IPS-20b (cell line): ENCODE data around the gene CENPK.
"Not testable (repeated sequence)": the region's sequence is repeated elsewhere in the genome, so short reads cannot be mapped to it uniquely, and the experiment has no call there.

Experiments
- H3K27ac ChIP-seq: one replicate; pipeline ENCODE4 v1.5.1; 2013; ENCODE audit warnings: low read length
- H3K27me3 ChIP-seq: 2 replicates; pipeline ENCODE4 v1.6.1; 2013; ENCODE audit warnings: mild to moderate bottlenecking, low read length, inconsistent platforms; ENCODE audit not compliant: insufficient read depth
- H3K36me3 ChIP-seq: 2 replicates; pipeline ENCODE4 v1.6.1; 2013; ENCODE audit warnings: low read depth, mild to moderate bottlenecking, inconsistent platforms, low read length, moderate library complexity; ENCODE audit not compliant: insufficient read depth
- H3K4me1 ChIP-seq: 2 replicates; pipeline ENCODE4 v1.6.1; 2013; ENCODE audit warnings: mild to moderate bottlenecking, control low read depth, inconsistent platforms, low read length, moderate library complexity; ENCODE audit not compliant: insufficient read depth
- H3K4me3 ChIP-seq: 2 replicates; pipeline ENCODE4 v1.5.1; 2013; ENCODE audit warnings: mild to moderate bottlenecking, low read length, inconsistent platforms
- H3K9ac ChIP-seq: 2 replicates; pipeline ENCODE4 v1.6.1; 2013; ENCODE audit warnings: low read depth, mild to moderate bottlenecking, inconsistent platforms, low read length, moderate library complexity
- H3K9me3 ChIP-seq: 2 replicates; pipeline ENCODE4 v1.6.1; 2013; ENCODE audit warnings: mild to moderate bottlenecking, low read depth, low read length, inconsistent platforms; ENCODE audit not compliant: insufficient read depth

CENPK gene

GRCh38 chr5:65489119-65489518 lies 73.8 kb downstream of the CENPK start:
- no peak overlapping the region for H3K9ac ChIP-seq
- H3K27ac ChIP-seq: no peak overlapping the region
- H3K36me3 ChIP-seq: no peaks in the 10 kb centered on the region
- H3K27me3 ChIP-seq: no peaks in the 10 kb centered on the region
- no peaks in the 10 kb centered on the region for H3K9me3 ChIP-seq
- no peak overlapping the region for H3K4me3 ChIP-seq
- H3K4me1 ChIP-seq: no peaks in the 10 kb centered on the region

DNA sequence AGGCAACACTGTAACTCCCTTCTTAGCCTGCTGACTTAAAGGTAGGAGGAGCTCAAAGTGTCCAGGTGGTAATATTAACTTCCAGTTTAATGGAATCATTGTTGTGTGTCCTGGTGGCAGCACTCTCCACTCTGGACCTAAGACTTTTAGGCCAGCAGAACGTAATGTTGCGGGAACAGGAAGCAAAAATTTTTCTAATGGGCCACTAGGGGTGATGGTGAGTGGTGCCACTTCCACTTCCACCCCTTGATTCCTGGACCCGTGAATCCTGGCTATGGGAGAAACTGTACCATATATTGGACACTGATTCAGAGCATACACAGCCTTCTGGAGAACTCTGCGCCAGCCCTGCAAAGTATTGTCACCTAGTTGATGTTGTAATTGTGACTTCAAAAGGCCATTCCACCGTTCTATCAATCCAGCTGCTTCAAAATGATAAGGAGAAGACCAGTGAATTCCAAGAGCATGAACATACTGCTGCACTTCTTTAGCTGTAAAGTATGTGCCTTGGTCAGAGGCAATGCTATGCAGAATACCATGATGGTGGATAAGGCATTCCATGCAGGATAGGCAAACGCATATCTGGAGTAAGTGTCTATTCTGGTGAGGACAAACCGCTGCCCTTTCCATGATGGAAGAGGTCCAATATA lies 74.8 kb downstream of the CENPK start:
- not testable (repeated sequence) for H3K4me3 ChIP-seq, H3K27me3 ChIP-seq, H3K27ac ChIP-seq, H3K4me1 ChIP-seq, H3K9ac ChIP-seq, H3K9me3 ChIP-seq, H3K36me3 ChIP-seq

DNA sequence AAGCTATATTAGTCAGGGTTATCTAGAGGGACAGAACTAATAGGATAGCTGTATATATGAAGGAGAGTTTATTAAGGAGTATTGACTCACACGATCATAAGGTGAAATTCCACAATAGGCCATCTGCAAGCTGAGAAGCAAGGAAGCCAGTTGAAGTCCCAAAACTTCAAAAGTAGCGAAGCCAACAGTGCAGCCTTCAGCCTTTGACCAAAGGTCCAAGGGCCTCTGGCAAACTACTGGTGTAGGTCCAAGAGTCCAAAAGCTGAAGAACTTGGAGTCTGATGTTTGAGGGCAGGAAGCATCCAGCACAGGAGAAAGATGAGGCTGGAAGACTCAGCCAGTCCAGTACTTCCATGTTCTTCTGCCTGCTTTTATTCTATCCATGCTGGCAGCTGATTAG lies 76.2 kb downstream of the CENPK start:
- not testable (repeated sequence) for H3K4me3 ChIP-seq, H3K36me3 ChIP-seq, H3K27me3 ChIP-seq, H3K9me3 ChIP-seq, H3K4me1 ChIP-seq, H3K9ac ChIP-seq, H3K27ac ChIP-seq

- H3K36me3 ChIP-seq: no peaks in the 10 kb centered on the region
- no peak overlapping the region for H3K4me3 ChIP-seq
- H3K9ac ChIP-seq: no peak overlapping the region
- H3K27ac ChIP-seq: no peak overlapping the region
- peaks cover 14% of the 10 kb centered on the region; the same call in 1 of the 2 replicates for H3K4me1 ChIP-seq
- H3K9me3 ChIP-seq: no peaks in the 10 kb centered on the region
- peaks cover 5% of the 10 kb centered on the region; the same call in 1 of the 2 replicates for H3K27me3 ChIP-seq
These were observed 77.6 kb downstream of the CENPK start for GRCh38 chr5:65485405-65485804.

DNA sequence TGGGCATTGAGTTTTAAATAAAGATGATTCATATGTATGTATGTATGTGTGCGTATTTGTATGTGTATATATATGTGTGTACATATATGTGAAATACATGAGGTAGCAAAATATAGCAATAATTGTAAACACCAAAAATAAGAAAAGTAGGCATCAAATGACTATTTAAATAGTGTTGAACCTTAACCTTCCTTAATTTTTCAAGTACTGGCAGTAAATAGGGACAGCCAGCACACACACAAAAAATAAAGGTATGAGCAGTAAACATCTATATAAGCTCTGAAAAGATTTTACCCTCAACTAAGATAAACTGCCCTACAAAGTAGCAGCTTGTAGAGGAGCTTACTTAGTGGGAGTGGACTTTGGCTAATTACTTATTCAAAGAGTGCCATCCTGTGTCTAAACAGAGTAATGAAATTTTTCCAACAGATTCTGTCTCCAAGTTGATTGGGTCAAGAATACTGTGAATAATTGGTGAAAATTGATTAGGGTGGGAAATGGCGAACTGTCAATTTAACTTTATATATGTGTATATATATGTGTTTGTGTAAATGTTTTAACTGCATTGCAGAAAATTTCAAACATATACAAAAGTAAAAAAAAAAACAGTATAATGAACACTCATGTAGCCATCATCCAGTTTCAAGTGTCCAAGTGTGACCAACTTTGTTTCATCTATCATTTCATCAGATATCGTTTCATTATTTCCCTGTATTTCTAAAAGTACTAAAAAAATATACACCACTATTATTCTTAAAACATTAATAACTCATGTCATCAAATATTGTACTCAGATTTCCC lies 79.2 kb downstream of the CENPK start:
- Histone ChIP-seq H3K27ac (no peak overlapping the region), H3K36me3 (no peaks in the 10 kb centered on the region), H3K27me3 (peaks cover 16% of the 10 kb centered on the region; the same call in 1 of the 2 replicates), H3K4me3 (peak overlapping the region; percentile 80), H3K9ac (peak overlapping the region; percentile 79; the same call in 1 of the 2 replicates), H3K4me1 (peaks cover 25% of the 10 kb centered on the region; the same call in 1 of the 2 replicates), H3K9me3 (no peaks in the 10 kb centered on the region)

DNA sequence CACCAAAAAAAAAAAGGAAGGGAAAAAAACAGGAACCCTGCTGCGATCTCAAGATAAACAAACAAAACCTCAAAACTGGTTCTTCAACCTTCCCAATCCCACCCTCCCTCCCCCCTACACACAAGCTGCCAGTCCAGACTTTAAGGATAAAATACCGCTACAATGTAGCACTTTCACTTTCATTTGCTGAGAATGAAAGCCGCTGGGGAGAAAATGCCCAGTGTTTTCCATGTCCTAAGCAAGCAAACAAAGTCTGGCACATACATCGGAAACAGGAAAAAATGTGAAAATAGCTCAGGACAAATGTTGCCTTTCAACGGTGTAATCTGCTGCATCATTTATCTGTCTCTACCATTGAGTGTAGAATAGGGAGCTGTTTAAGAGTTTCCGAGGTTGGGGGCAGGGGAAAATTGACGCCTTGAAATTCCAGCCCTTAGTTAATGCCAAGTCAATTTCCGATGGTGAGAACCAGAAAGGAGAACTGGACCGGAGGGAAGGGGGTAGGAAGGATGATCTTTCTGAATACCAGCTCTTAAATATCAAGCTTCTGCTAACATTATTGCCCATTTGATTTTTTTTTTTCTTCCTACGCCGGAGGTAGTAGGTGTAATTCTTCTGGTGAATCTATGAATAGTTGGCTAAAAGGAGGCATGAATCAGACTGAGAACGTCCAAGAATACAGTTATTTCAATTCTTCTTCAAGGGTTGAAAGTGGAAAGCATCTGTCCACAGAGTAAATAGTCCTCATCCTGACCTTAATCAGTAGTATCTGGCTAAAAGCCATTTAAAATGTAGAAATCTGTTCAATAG lies 80.0 kb downstream of the CENPK start:
- Histone ChIP-seq H3K27me3 (peaks cover 16% of the 10 kb centered on the region; the same call in 1 of the 2 replicates), H3K4me3 (peak overlapping the region; percentile 80), H3K27ac (peak overlapping the region; percentile 25), H3K9ac (peak overlapping the region; percentile 79; the same call in 1 of the 2 replicates), H3K4me1 (peaks cover 25% of the 10 kb centered on the region; the same call in 1 of the 2 replicates), H3K36me3 (no peaks in the 10 kb centered on the region), H3K9me3 (no peaks in the 10 kb centered on the region)

DNA sequence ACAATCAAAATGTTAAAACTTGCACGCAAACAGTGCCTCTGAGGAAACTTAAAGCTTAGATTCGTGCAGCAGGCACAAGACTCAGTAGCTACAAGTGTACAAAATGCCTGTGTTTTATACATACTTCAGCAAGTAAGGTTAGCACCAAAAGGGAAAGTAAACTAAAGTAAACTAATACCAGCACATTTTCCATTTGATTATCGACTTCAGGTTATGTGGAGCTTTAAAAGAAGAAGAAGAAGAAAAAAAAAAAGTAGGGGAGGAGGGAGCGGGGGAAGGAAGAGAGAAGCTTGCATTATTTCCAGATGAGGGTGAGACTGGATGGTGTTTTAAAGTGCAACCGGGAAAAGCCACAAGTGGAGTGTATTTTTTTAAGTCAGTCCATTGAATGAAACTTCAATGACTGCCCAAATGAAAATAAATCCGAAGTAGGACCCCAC lies 80.7 kb downstream of the CENPK start:
- Histone ChIP-seq H3K9me3 (no peaks in the 10 kb centered on the region), H3K4me3 (peak overlapping the region; percentile 80), H3K4me1 (peaks cover 25% of the 10 kb centered on the region; the same call in 1 of the 2 replicates), H3K27ac (no peak overlapping the region), H3K27me3 (peaks cover 16% of the 10 kb centered on the region; the same call in 1 of the 2 replicates), H3K9ac (peak overlapping the region; percentile 79; the same call in 1 of the 2 replicates), H3K36me3 (no peaks in the 10 kb centered on the region)

- Histone ChIP-seq H3K27me3 (peaks cover 16% of the 10 kb centered on the region; the same call in 1 of the 2 replicates), H3K4me3 (peak within 1 kb of the TSS; percentile 80), H3K4me1 (peaks cover 25% of the 10 kb centered on the region; the same call in 1 of the 2 replicates), H3K9ac (peak within 1 kb of the TSS; percentile 79; the same call in 1 of the 2 replicates), H3K27ac (peak within 1 kb of the TSS; percentile 25), H3K9me3 (no peaks in the 10 kb centered on the region), H3K36me3 (no peaks in the 10 kb centered on the region)
These were observed 81.2 kb downstream of the CENPK start, which contains the start of gene ADAMTS6 for GRCh38 chr5:65481635-65482295. Gene ADAMTS6, minus strand, starts transcription at chr5:65481920. Its CDS starts 8,247 bp downstream, at chr5:65473673.

DNA sequence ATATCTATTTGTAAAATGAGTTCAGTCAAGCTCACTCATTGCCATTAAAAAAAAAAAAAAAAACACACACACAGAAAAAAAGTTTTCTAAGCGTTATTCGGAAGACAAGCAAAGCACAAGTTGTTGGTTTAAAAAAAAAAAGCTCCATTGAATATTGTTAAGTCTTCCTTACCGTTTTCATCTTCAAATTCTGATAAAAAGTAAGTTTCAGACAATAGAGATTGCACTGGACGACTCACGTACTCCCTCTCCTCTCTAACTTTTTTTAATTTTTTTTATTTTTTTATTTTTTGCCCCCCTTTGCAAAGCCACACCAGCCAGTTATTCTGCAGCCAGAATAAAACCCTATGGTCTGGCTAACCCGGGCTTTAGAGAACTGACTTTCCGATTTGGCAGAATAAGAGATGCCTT lies 81.8 kb downstream of the CENPK start:
- Histone ChIP-seq H3K4me3 (peak overlapping the region; percentile 80), H3K27ac (no peak overlapping the region), H3K36me3 (no peaks in the 10 kb centered on the region), H3K9me3 (no peaks in the 10 kb centered on the region), H3K9ac (peak overlapping the region; percentile 79; the same call in 1 of the 2 replicates), H3K4me1 (peaks cover 25% of the 10 kb centered on the region; the same call in 1 of the 2 replicates), H3K27me3 (peaks cover 16% of the 10 kb centered on the region; the same call in 1 of the 2 replicates)

GRCh38 chr5:65480306-65480865 lies 82.6 kb downstream of the CENPK start:
- H3K9me3 ChIP-seq: no peaks in the 10 kb centered on the region
- H3K36me3 ChIP-seq: no peaks in the 10 kb centered on the region
- H3K9ac ChIP-seq: peak overlapping the region; percentile 66; the same call in 1 of the 2 replicates
- H3K27me3 ChIP-seq: peaks cover 16% of the 10 kb centered on the region; the same call in 1 of the 2 replicates
- H3K4me1 ChIP-seq: peaks cover 25% of the 10 kb centered on the region; the same call in 1 of the 2 replicates
- no peak overlapping the region for H3K27ac ChIP-seq
- H3K4me3 ChIP-seq: peak overlapping the region; percentile 80
